Activated T-cell treated with anti-CD3 and anti-CD28 coated beads, Interleukin-2, amount 50 U/mL, for 4 hours (primary cell): ENCODE measurements around the gene ZFR. TPM values are rescaled to one million over a fixed set of nuclear protein-coding genes. Genes with fewer than 3 reads are reported as not detected.
"Not testable (repeated sequence)": the region's sequence is repeated elsewhere in the genome, so short reads cannot be mapped to it uniquely, and the experiment has no call there.

Source experiments
- ATAC-seq, 2 donors: fragments of 200-7000 bp; cut with Tn5 transposase; one replicate each; pipeline ENCODE4 v1.10.0; 2021
- DNase-seq: peaks from one replicate; pipeline ENCODE4 v3.0.0-alpha.2; 2020
- H3K27me3 Mint-ChIP-seq: one replicate; pipeline ENCODE4 v1.8.0; 2021; ENCODE audit warnings: low read depth, mixed read lengths
- H3K36me3 Mint-ChIP-seq: one replicate; pipeline ENCODE4 v1.8.0; 2022; ENCODE audit warnings: mixed read lengths; ENCODE audit not compliant: insufficient read depth
- H3K4me1 Mint-ChIP-seq: one replicate; pipeline ENCODE4 v1.8.0; 2021; ENCODE audit warnings: low read depth, mixed read lengths
- H3K4me3 Mint-ChIP-seq: one replicate; pipeline ENCODE4 v1.8.0; 2021; ENCODE audit warnings: mild to moderate bottlenecking, moderate library complexity, mixed read lengths
- H3K9me3 Mint-ChIP-seq: one replicate; pipeline ENCODE4 v1.8.0; 2021; ENCODE audit warnings: mixed read lengths
- total RNA-seq, 3 donors: library from RNA; stranded (reverse); gene quantifications; one replicate each; pipeline ENCODE4 v1.2.1, GENCODE V29; 2021

ZFR gene
- total RNA-seq, 3 donors from 2014 or later = 76.9 to 83.3 (median 80.4) TPM

- no peaks in the 10 kb centered on the region for H3K4me1 Mint-ChIP-seq
- H3K27me3 Mint-ChIP-seq = no peaks in the 10 kb centered on the region
- ATAC-seq (no peak), DNase-seq (no peak)
- peaks cover 12% of the 10 kb centered on the region for H3K9me3 Mint-ChIP-seq
- H3K4me3 Mint-ChIP-seq = no peak overlapping the region
- H3K36me3 Mint-ChIP-seq = peaks cover 2% of the 10 kb centered on the region
Measured at GRCh38 chr5:32342656-32343055, 101.9 kb downstream of the ZFR start.

- Mint-ChIP-seq H3K27me3 (no peaks in the 10 kb centered on the region), H3K36me3 (no peaks in the 10 kb centered on the region), H3K4me1 (no peaks in the 10 kb centered on the region), H3K9me3 (peaks cover 8% of the 10 kb centered on the region), H3K4me3 (no peak overlapping the region)
- DNase-seq = no peak
- ATAC-seq = no peak
Measured at GRCh38 chr5:32339878-32340277, 104.7 kb downstream of the ZFR start.

GRCh38 chr5:32339198-32339597, 105.3 kb downstream of the ZFR start:
- DNase-seq (no peak), ATAC-seq (no peak)
- Mint-ChIP-seq H3K4me3 (no peak overlapping the region), H3K27me3 (no peaks in the 10 kb centered on the region), H3K9me3 (peaks cover 8% of the 10 kb centered on the region), H3K4me1 (no peaks in the 10 kb centered on the region), H3K36me3 (no peaks in the 10 kb centered on the region)

GRCh38 chr5:32332966-32333365, 111.6 kb downstream of the ZFR start:
- H3K36me3 Mint-ChIP-seq = no peaks in the 10 kb centered on the region
- H3K27me3 Mint-ChIP-seq = no peaks in the 10 kb centered on the region
- DNase-seq = no peak
- no peak overlapping the region for H3K4me3 Mint-ChIP-seq
- H3K9me3 Mint-ChIP-seq = peaks cover under 1% of the 10 kb centered on the region
- ATAC-seq = no peak
- H3K4me1 Mint-ChIP-seq = no peaks in the 10 kb centered on the region

GRCh38 chr5:32332361-32332760, 112.2 kb downstream of the ZFR start:
- Mint-ChIP-seq H3K9me3 (no peaks in the 10 kb centered on the region), H3K4me3 (no peak overlapping the region), H3K27me3 (no peaks in the 10 kb centered on the region), H3K36me3 (no peaks in the 10 kb centered on the region), H3K4me1 (no peaks in the 10 kb centered on the region)
- no peak for DNase-seq
- no peak for ATAC-seq

GRCh38 chr5:32331935-32332274, 112.6 kb downstream of the ZFR start:
- DNase-seq (no peak), ATAC-seq (no peak)
- Mint-ChIP-seq H3K9me3 (no peaks in the 10 kb centered on the region), H3K36me3 (no peaks in the 10 kb centered on the region), H3K27me3 (no peaks in the 10 kb centered on the region), H3K4me1 (no peaks in the 10 kb centered on the region), H3K4me3 (no peak overlapping the region)

GRCh38 chr5:32331217-32331934, 113.2 kb downstream of the ZFR start:
- DNase-seq (no peak), ATAC-seq (no peak)
- Mint-ChIP-seq H3K9me3 (no peaks in the 10 kb centered on the region), H3K36me3 (no peaks in the 10 kb centered on the region), H3K27me3 (no peaks in the 10 kb centered on the region), H3K4me3 (no peak overlapping the region), H3K4me1 (no peaks in the 10 kb centered on the region)

- Mint-ChIP-seq H3K36me3 (no peaks in the 10 kb centered on the region), H3K4me3 (no peak overlapping the region), H3K9me3 (no peaks in the 10 kb centered on the region), H3K27me3 (no peaks in the 10 kb centered on the region), H3K4me1 (no peaks in the 10 kb centered on the region)
- DNase-seq (no peak), ATAC-seq (no peak)
Measured at GRCh38 chr5:32330126-32330971, 114.2 kb downstream of the ZFR start.

DNA sequence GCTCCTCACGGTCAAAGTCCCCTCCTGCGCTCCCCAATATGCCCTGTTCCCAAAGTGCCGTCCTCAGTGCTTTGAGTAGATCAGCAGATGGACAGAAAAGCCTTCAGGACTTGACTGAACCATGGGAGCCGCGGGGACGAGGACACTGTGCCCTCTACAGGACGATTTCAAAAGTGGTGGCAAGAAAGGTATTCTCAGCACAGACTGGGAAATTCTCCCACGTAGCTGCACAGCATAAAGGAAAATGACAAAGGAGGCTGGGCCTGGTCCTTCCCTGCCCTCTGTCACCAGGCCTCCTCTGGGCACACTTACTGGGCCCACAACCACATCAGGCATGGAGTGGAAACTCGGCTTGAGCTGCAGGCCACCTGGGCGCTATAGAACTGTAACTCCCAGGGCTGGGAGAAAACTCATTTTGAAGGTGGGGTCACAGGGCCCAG, 115.1 kb downstream of the ZFR start:
- H3K9me3 Mint-ChIP-seq = no peaks in the 10 kb centered on the region
- no peaks in the 10 kb centered on the region for H3K4me1 Mint-ChIP-seq
- H3K27me3 Mint-ChIP-seq = no peaks in the 10 kb centered on the region
- H3K36me3 Mint-ChIP-seq = no peaks in the 10 kb centered on the region
- DNase-seq (peak; percentile 21), ATAC-seq (peak; percentile 87 to 88)
- H3K4me3 Mint-ChIP-seq = no peak overlapping the region

- ATAC-seq (no peak), DNase-seq (no peak)
- Mint-ChIP-seq H3K27me3 (no peaks in the 10 kb centered on the region), H3K4me3 (no peak overlapping the region), H3K36me3 (no peaks in the 10 kb centered on the region), H3K4me1 (no peaks in the 10 kb centered on the region), H3K9me3 (peaks cover 7% of the 10 kb centered on the region)
Measured at GRCh38 chr5:32326216-32326772, 118.2 kb downstream of the ZFR start.

DNA sequence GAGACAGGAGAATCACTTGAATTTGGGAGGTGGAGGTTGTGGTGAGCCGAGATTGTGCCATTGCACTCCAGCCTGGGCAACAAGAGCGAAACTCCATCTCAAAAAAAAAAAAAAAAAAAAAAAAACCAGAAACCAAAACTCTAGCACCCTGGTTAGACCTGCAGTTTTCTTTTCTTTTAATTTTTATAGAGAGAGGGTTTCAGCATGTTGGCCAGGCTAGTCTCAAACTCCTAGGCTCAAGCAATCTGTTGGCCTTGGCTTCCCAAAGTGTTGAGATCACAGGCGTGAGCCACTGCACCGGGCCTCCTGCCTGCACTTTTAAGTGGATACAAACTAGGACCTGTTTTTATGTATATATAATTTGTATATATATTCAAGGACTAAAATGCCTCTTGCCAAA, 118.9 kb downstream of the ZFR start:
- Mint-ChIP-seq H3K27me3 (no peaks in the 10 kb centered on the region), H3K4me3 (no peak overlapping the region), H3K36me3 (no peaks in the 10 kb centered on the region), H3K4me1 (no peaks in the 10 kb centered on the region), H3K9me3 (peaks cover 7% of the 10 kb centered on the region)
- ATAC-seq = no peak
- no peak for DNase-seq

DNA sequence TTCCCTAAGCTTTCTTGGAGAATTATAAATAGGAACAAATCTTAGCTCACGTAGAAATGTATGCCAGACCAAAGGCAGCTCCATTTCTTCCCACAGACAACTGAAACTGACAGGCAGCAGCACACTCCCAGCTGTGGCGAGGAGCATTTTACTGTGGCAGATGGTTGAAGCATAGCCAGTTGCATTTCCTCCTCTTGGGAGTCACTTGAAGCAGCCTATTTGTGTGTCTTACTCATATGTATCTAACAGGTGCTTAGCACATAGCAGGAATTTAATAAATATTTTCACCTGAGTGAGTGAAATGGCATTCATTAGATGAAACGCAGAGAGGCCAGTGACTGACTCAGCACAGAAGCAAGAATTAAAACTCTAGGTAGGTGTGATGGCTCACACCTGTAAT, 119.5 kb downstream of the ZFR start:
- no peaks in the 10 kb centered on the region for H3K4me1 Mint-ChIP-seq
- no peak overlapping the region for H3K4me3 Mint-ChIP-seq
- peaks cover 7% of the 10 kb centered on the region for H3K9me3 Mint-ChIP-seq
- H3K36me3 Mint-ChIP-seq = no peaks in the 10 kb centered on the region
- DNase-seq = no peak
- H3K27me3 Mint-ChIP-seq = no peaks in the 10 kb centered on the region
- no peak for ATAC-seq

DNA sequence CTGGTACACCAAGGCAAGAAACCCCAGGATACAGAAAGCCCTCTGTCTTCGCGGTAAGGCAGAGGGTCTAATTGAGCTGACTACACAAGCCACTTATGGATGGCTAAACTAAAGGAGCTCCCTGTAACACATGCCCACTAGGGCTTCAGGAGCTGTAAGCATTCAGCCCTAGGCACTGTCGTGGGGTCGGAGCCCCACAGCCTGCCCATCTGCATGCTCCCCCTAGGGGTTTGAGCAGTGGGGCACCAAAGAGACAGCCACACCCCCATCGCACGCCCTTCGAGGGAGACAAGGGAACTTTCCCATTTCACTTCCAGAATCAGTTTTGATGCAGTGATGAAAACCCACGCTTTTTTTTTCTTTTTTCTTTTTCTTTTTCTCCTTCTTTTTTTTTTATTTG, 120.8 kb downstream of the ZFR start:
- no peak for DNase-seq
- Mint-ChIP-seq H3K4me3 (no peak overlapping the region), H3K27me3 (no peaks in the 10 kb centered on the region), H3K9me3 (peaks cover 7% of the 10 kb centered on the region), H3K4me1 (no peaks in the 10 kb centered on the region), H3K36me3 (no peaks in the 10 kb centered on the region)
- no peak for ATAC-seq

DNA sequence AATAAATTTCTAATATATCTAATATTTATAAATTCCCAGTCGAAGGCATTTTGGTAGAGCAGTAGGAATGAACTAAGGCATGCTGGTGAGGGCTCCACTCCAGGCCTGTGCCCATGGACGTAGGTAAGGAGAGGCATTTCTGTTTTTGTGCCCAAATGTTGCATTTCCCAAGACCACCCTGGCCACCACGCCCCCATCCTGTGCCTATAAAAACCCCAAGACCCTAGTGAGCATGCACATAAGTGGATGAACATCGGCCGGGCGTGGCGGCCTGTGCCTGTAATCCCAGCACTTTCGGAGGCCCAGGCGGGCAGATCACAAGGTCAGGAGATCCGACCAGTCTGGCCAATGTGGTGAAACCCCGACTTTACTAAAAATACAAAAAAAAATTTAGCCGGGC, 121.7 kb downstream of the ZFR start:
- Mint-ChIP-seq H3K27me3 (no peaks in the 10 kb centered on the region), H3K36me3 (no peaks in the 10 kb centered on the region), H3K4me1 (no peaks in the 10 kb centered on the region), H3K9me3 (peaks cover 7% of the 10 kb centered on the region), H3K4me3 (no peak overlapping the region)
- no peak for DNase-seq
- no peak for ATAC-seq

- H3K4me3 Mint-ChIP-seq, H3K36me3 Mint-ChIP-seq, H3K9me3 Mint-ChIP-seq, H3K27me3 Mint-ChIP-seq, H3K4me1 Mint-ChIP-seq, DNase-seq, ATAC-seq: not testable (repeated sequence)
Measured at GRCh38 chr5:32321787-32322186, 122.8 kb downstream of the ZFR start.
